GM21390 (cell line): ENCODE data around the gene SMC4.

ENCODE experiments used
- ATAC-seq: cut with Tn5 transposase; IDR thresholded peaks from one replicate; pipeline ENCODE4 v1.9.1; 2021; ENCODE audit not compliant: unreplicated experiment

Gene SMC4

GRCh38 chr3:160394009-160394392, 5.4 kb upstream of the SMC4 start:
- no peak for ATAC-seq

- no peak for ATAC-seq
Measured at GRCh38 chr3:160395297-160395696, 4.2 kb upstream of the SMC4 start.

- ATAC-seq, result peak; percentile 16
Measured at GRCh38 chr3:160398820-160399124, 678 bp upstream of the SMC4 start.

GRCh38 chr3:160400030-160400701, 716 bp downstream of the SMC4 start:
- ATAC-seq, result peak; percentile 2

- no peak for ATAC-seq
Measured at GRCh38 chr3:160400702-160401150, 1.3 kb downstream of the SMC4 start.

GRCh38 chr3:160401291-160402095, 2.0 kb downstream of the SMC4 start:
- ATAC-seq, result no peak

- ATAC-seq, result no peak
Measured at GRCh38 chr3:160402221-160403027, 3.0 kb downstream of the SMC4 start.

- ATAC-seq, result no peak
Measured at GRCh38 chr3:160403028-160403545, 3.6 kb downstream of the SMC4 start.

GRCh38 chr3:160403796-160404470, 4.5 kb downstream of the SMC4 start:
- ATAC-seq, result no peak

- no peak for ATAC-seq
Measured at GRCh38 chr3:160409812-160410610, 10.6 kb downstream of the SMC4 start.

GRCh38 chr3:160412477-160412876, 13.0 kb downstream of the SMC4 start:
- no peak for ATAC-seq

GRCh38 chr3:160413613-160414248, 14.3 kb downstream of the SMC4 start:
- ATAC-seq, result peak; percentile 85

- no peak for ATAC-seq
Measured at GRCh38 chr3:160417311-160417710, 17.9 kb downstream of the SMC4 start.

- no peak for ATAC-seq
Measured at GRCh38 chr3:160427832-160428424, 28.5 kb downstream of the SMC4 start.

- no peak for ATAC-seq
Measured at GRCh38 chr3:160434071-160434470, 34.6 kb downstream of the SMC4 start.

GRCh38 chr3:160435095-160435494, 35.6 kb downstream of the SMC4 start:
- no peak for ATAC-seq

GRCh38 chr3:160435747-160436146, 36.3 kb downstream of the SMC4 start:
- no peak for ATAC-seq

GRCh38 chr3:160437083-160437455, 37.6 kb downstream of the SMC4 start:
- ATAC-seq, result no peak

- no peak for ATAC-seq
Measured at GRCh38 chr3:160440687-160441086, 41.2 kb downstream of the SMC4 start.
